Dendritic cell treated with granulocyte-macrophage colony-stimulating factor and Interleukin-4, amounts not matched to agents 40 ng/mL and 50 ng/mL, for 4 days (primary cell): ENCODE measurements around the gene SF3A2.

Experiments
- H3K27ac Mint-ChIP-seq: one replicate; pipeline ENCODE4 v1.8.0; 2022; ENCODE audit warnings: mild to moderate bottlenecking, mixed read lengths
- H3K27me3 Mint-ChIP-seq: one replicate; pipeline ENCODE4 v1.8.0; 2022; ENCODE audit warnings: mild to moderate bottlenecking, mixed read lengths
- H3K36me3 Mint-ChIP-seq: one replicate; pipeline ENCODE4 v1.8.0; 2022; ENCODE audit warnings: low read depth, mixed read lengths
- H3K4me1 Mint-ChIP-seq: one replicate; pipeline ENCODE4 v1.8.0; 2022; ENCODE audit warnings: low read depth, mixed read lengths
- H3K4me3 Mint-ChIP-seq: one replicate; pipeline ENCODE4 v1.8.0; 2022; ENCODE audit warnings: mild to moderate bottlenecking, moderate library complexity, mixed read lengths
- H3K9me3 Mint-ChIP-seq: one replicate; pipeline ENCODE4 v1.8.0; 2022; ENCODE audit warnings: mixed read lengths
- intact Hi-C: fragments of 100-400 bp; cut with micrococcal nuclease; formaldehyde crosslinking; loops from one replicate; pipeline ENCODE4 v1.15.0; 2022

SF3A2 gene

DNA sequence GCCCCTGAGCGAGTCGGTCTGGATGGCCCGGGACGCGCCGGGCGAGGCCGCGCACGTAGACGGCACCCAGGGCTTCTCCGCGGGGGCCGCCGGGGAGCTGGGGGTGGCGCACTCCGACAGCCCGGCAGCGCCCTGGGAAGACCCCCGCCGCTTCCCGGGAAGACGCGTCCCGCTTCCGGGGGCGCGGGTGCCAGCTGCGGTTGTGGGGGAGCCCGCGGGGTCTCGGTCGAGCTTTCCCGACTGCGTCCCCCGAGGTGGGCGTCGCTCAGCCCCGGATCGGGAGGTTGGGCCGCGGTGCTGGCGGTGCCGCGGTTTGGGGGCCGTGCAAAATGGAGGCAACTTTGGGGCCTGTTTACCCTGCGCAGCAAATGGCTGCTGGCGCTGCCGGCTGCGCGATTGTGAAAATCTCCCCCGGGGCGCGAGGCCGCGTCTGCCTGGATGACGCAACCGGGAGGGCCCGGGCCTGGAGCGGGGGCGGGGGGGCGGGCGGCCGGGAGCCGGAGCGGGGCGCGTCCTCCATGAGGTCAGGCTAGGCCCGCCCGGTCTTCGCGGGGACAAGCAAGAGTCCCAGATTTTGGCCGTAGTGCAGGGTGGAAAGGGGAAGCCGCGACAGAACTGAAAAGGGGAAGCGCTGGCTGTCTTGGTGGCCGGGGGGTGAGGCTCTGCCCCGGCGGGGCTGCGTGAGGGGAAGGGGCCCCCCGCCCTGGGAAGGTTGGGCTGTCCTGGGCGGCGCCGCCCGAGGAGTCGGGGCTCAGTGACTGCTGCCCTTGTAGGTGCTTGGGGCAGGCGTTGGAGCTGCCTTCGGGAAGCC is 34.0 kb downstream of the SF3A2 start:
- Mint-ChIP-seq H3K9me3 (no peaks in the 10 kb centered on the region), H3K27me3 (no peaks in the 10 kb centered on the region), H3K36me3 (peaks cover 63% of the 10 kb centered on the region), H3K4me3 (peak overlapping the region; percentile 90), H3K27ac (peak overlapping the region; percentile 98), H3K4me1 (peaks cover 70% of the 10 kb centered on the region)
- intact Hi-C loops, result loop anchor here (5.0 to 10.0 kb wide), 2 partner anchors 118 to 344 kb away; partner anchors contain the start of gene AP3D1

- intact Hi-C loops, result loop anchor here (5.0 to 10.0 kb wide), 2 partner anchors 119 to 343 kb away; partner anchors contain the start of gene AP3D1
- Mint-ChIP-seq H3K9me3 (no peaks in the 10 kb centered on the region), H3K27me3 (no peaks in the 10 kb centered on the region), H3K27ac (peak overlapping the region; percentile 98), H3K4me3 (peak overlapping the region; percentile 90), H3K4me1 (peaks cover 67% of the 10 kb centered on the region), H3K36me3 (peaks cover 69% of the 10 kb centered on the region)
Measured at GRCh38 chr19:2271234-2272103, 34.8 kb downstream of the SF3A2 start.

DNA sequence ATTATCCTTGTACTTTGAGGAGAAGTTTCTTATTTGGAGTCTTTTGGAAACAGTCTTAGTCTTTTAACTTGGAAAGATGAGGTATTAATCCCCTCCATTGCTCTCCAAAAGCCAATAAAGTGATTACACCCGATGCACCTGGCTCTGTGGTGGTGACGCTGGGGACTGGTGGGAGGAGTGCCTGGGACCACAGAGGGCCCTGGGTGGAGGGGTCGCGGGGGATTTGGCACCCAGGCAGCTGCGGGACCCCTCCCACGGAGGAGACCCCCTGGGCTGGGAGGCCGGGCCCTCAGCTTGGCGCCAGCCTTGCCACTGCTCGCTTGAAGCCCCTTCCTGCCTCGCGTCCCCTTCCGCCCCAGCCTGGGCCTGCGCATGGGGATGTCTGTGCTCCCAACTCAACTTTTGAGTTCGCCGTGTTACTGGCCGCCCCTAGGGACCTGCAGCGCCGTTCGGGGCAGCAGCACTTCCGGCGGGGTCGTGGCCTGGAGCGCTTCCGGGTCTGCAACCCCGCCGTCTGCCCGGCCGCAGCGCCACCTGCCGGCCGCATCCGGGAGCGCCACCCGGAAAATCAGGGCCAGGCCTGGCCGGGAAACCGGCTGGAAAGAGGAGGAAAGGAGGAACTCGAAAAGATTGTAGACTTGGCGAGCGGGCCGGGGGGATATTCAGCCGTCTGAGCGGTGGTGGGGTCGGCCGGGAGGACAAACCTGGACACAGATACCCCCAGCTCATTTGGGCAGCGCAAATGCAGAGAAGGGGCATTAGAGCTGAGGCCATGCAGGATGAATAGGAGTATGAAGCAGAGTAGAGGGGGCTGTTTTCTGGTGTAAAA is 36.9 kb downstream of the SF3A2 start:
- Mint-ChIP-seq H3K27me3 (no peaks in the 10 kb centered on the region), H3K27ac (peak overlapping the region; percentile 98), H3K36me3 (peaks cover 89% of the 10 kb centered on the region), H3K4me3 (peak overlapping the region; percentile 90), H3K4me1 (peaks cover 61% of the 10 kb centered on the region), H3K9me3 (no peaks in the 10 kb centered on the region)
- intact Hi-C loops, result loop anchor here (1.0 to 10.0 kb wide), 4 partner anchors 37 to 341 kb away; partner anchors contain the start of genes AP3D1, PLEKHJ1 and SF3A2

DNA sequence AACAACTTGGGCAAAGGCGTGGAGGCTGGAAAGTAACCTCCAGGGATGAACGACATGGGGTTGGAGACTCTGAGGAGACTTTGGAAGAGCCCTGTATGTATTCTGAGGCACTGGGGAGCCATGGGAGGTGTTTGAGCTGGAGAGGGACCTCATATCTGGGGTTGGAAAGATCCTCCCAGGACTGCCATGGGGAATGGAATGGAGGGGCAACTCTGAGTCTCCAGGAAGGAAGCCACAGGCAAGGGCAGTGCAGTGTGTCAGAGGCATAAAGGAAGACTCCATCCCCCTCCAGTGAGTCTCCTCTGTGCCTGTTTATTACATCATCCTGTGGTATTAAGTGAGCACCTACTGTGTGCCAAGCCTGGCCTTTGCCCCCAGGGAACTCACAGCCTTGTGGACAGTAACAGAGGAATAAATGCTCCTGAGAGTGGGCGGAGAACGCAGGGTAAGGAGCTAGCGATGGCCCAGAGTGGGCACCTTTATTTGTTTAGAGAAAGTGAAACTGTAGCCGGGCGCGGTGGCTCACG is 37.6 kb downstream of the SF3A2 start:
- Mint-ChIP-seq H3K36me3 (peaks cover 94% of the 10 kb centered on the region), H3K9me3 (no peaks in the 10 kb centered on the region), H3K4me3 (peak overlapping the region; percentile 90), H3K27ac (peak overlapping the region; percentile 98), H3K27me3 (no peaks in the 10 kb centered on the region), H3K4me1 (peaks cover 68% of the 10 kb centered on the region)
- intact Hi-C loops, result loop anchor here (2.0 to 10.0 kb wide), 3 partner anchors 43 to 341 kb away; partner anchors contain the start of gene AP3D1

GRCh38 chr19:2274931-2275535 is 38.4 kb downstream of the SF3A2 start:
- Mint-ChIP-seq H3K27ac (peak overlapping the region; percentile 98), H3K4me3 (peak overlapping the region; percentile 58), H3K4me1 (peaks cover 71% of the 10 kb centered on the region), H3K36me3 (peaks cover 91% of the 10 kb centered on the region), H3K9me3 (no peaks in the 10 kb centered on the region), H3K27me3 (no peaks in the 10 kb centered on the region)
- intact Hi-C loops, result loop anchor here (2.0 to 10.0 kb wide), 3 partner anchors 42 to 340 kb away; partner anchors contain the start of gene AP3D1

DNA sequence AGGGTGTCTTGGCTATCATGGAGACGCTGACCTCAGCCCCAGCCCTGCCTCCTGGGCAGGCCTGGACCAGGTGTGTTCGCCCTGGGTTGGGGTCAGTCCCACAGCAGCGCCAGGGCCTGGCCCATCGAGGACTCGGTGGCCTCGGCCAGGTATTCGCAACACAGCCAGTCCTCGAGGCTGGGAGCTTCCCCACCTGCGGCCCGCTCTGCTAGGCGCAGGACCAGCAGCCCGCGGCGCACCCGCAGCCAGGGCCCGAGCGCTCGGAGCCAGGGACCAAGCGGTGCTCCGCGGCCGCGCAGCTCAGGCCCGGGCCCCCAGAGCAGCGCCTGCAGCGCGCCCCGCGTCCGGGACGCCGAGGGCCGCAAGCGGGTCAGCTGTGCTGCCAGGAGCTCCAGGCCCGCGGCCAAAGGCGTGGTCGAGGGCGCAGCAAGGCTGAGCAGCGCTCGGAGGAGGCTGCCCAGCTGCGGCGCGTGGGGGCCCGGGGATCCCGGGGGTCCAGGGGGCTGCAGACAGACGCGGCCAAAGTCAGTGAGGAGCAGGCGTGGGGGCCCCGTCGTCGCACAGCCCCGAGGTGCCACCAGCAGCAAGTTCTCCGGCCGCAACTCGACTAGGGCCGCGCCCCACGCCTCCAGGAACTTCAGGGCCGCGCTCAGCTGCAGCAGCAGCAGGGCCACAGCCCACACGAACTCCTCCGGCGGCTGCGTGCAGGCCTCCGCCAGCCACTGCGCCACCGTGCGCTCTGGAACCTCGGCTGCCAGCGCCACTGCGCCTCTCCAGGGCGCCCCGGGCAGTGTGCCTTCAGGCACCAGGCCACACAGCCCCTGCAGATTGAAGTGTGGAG is 39.2 kb downstream of the SF3A2 start:
- H3K36me3 Mint-ChIP-seq, result peaks cover 83% of the 10 kb centered on the region
- intact Hi-C loops, result loop anchor here (2.0 to 10.0 kb wide), 2 partner anchors 41 to 339 kb away; no protein-coding TSS in a partner anchor
- no peaks in the 10 kb centered on the region for H3K9me3 Mint-ChIP-seq
- H3K27me3 Mint-ChIP-seq, result no peaks in the 10 kb centered on the region
- H3K4me1 Mint-ChIP-seq, result peaks cover 78% of the 10 kb centered on the region
- H3K27ac Mint-ChIP-seq, result peak overlapping the region; percentile 98
- no peak overlapping the region for H3K4me3 Mint-ChIP-seq

- H3K9me3 Mint-ChIP-seq, result no peaks in the 10 kb centered on the region
- H3K4me3 Mint-ChIP-seq, result no peak overlapping the region
- no peak overlapping the region for H3K27ac Mint-ChIP-seq
- H3K27me3 Mint-ChIP-seq, result no peaks in the 10 kb centered on the region
- peaks cover 76% of the 10 kb centered on the region for H3K36me3 Mint-ChIP-seq
- intact Hi-C loops, result loop anchor here (10.0 kb wide), 1 partner anchor 338 kb away; no protein-coding TSS in a partner anchor
- H3K4me1 Mint-ChIP-seq, result peaks cover 78% of the 10 kb centered on the region
Measured at GRCh38 chr19:2276429-2276986, 39.9 kb downstream of the SF3A2 start.

DNA sequence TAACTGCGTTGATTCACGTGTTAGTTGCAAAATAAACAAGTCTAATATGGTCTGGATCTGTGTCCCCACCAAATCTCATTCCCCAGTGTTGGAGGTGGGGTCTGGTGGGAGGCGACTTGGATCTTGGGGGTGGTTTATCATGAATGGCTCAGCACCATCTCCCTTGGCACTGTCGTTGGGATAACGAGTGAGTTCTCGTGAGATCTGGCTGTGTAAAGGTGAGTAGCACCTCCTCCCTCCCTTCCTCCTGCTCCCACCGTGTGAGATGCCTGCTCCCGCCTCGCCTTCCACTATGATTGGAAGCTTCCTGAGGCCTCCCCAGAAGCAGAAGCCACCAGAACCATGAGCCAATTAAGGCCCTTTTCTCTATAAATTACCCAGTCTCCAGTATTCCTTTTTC is 40.5 kb downstream of the SF3A2 start:
- no peaks in the 10 kb centered on the region for H3K9me3 Mint-ChIP-seq
- intact Hi-C loops, result loop anchor here (10.0 kb wide), 1 partner anchor 338 kb away; no protein-coding TSS in a partner anchor
- H3K36me3 Mint-ChIP-seq, result peaks cover 76% of the 10 kb centered on the region
- no peak overlapping the region for H3K27ac Mint-ChIP-seq
- peaks cover 78% of the 10 kb centered on the region for H3K4me1 Mint-ChIP-seq
- no peaks in the 10 kb centered on the region for H3K27me3 Mint-ChIP-seq
- H3K4me3 Mint-ChIP-seq, result no peak overlapping the region

GRCh38 chr19:2278459-2279158 is 42.0 kb downstream of the SF3A2 start:
- intact Hi-C loops, result loop anchor here (10.0 kb wide), 1 partner anchor 336 kb away; no protein-coding TSS in a partner anchor
- peaks cover 74% of the 10 kb centered on the region for H3K4me1 Mint-ChIP-seq
- H3K9me3 Mint-ChIP-seq, result no peaks in the 10 kb centered on the region
- peaks cover 4% of the 10 kb centered on the region for H3K27me3 Mint-ChIP-seq
- H3K36me3 Mint-ChIP-seq, result peaks cover 62% of the 10 kb centered on the region
- H3K4me3 Mint-ChIP-seq, result no peak overlapping the region
- no peak overlapping the region for H3K27ac Mint-ChIP-seq

DNA sequence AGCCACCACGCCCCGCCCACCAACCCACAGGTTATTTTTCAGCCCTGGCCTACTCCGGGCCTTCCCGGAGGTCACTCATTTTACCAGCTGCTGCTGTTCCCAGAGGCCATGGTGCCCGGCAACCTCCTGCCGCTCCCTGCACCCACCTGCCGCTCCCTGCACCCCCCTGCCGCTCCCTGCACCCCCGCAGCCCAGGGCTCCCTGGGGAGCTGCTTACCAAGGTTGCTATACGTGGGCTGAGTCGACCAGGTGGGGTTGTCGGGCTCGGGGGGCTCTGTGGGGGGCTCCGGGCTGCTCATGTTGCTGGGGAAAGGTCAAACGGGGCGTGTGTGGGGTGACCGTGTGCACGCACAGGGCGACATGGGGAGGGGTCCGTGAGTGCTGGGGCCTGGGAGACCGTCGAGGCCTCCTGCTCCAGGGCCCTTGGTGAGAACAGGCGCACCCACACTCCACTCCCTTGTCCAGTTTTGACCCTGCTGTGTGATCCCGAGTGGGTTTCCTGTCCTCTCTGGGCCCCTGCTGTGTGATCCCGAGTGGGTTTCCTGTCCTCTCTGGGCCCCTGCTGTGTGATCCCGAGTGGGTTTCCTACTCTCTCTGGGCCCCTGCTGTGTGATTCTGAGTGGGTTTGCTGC is 44.1 kb downstream of the SF3A2 start:
- Mint-ChIP-seq H3K36me3 (peaks cover 45% of the 10 kb centered on the region), H3K9me3 (no peaks in the 10 kb centered on the region), H3K27me3 (peaks cover 6% of the 10 kb centered on the region), H3K27ac (no peak overlapping the region), H3K4me3 (peak overlapping the region; percentile 23), H3K4me1 (peaks cover 62% of the 10 kb centered on the region)
- intact Hi-C loops, result no loop called here
